Activated naive CD4-positive, alpha-beta T cell treated with anti-CD3 and anti-CD28 coated beads for 36 hours (primary cell): Measurements from ENCODE around the gene PREB. TPM values are rescaled to one million over a fixed set of nuclear protein-coding genes. Genes with fewer than 3 reads are reported as not detected.
"Not testable (repeated sequence)": the region's sequence is repeated elsewhere in the genome, so short reads cannot be mapped to it uniquely, and the experiment has no call there.

ENCODE experiments used
- CTCF ChIA-PET: fragments of 350-600 bp; sonication (Branson Sonifier 250); formaldehyde crosslinking; loops from one replicate; lab custom pipeline; 2021; ENCODE audit warnings: antibody characterized with exemption; lab: Charles Lee
- DNase-seq: peaks from one replicate; pipeline ENCODE4 v3.0.0-alpha.2; 2020
- H3K27ac Mint-ChIP-seq: one replicate; pipeline ENCODE4 v1.8.0; 2021; ENCODE audit warnings: mild to moderate bottlenecking, mixed read lengths
- H3K27me3 Mint-ChIP-seq: one replicate; pipeline ENCODE4 v1.8.0; 2021; ENCODE audit warnings: low read depth, mixed read lengths
- H3K36me3 Mint-ChIP-seq: one replicate; pipeline ENCODE4 v1.8.0; 2021; ENCODE audit warnings: low read depth, mixed read lengths
- H3K4me1 Mint-ChIP-seq: one replicate; pipeline ENCODE4 v1.8.0; 2021; ENCODE audit warnings: low read depth, mixed read lengths
- H3K4me3 Mint-ChIP-seq: one replicate; pipeline ENCODE4 v1.8.0; 2021; ENCODE audit warnings: mild to moderate bottlenecking, moderate library complexity, mixed read lengths
- H3K9me3 Mint-ChIP-seq: one replicate; pipeline ENCODE4 v1.8.0; 2021; ENCODE audit warnings: mixed read lengths
- intact Hi-C: fragments of 100-400 bp; cut with micrococcal nuclease; formaldehyde crosslinking; loops from one replicate; pipeline ENCODE4 v1.15.1; 2023
- total RNA-seq, 2 experiments: library from RNA; stranded (reverse); gene quantifications; one replicate each; pipeline ENCODE4 v1.2.3, GENCODE V29; 2021

The PREB gene
- total RNA-seq, 2 experiments from 2014 or later = 45.2 to 49.5 TPM

GRCh38 chr2:27121906-27122305 is 12.5 kb downstream of the PREB start:
- no peak overlapping the region for H3K27ac Mint-ChIP-seq
- H3K27me3 Mint-ChIP-seq = peaks cover 22% of the 10 kb centered on the region
- DNase-seq = no peak
- no peak overlapping the region for H3K4me3 Mint-ChIP-seq
- CTCF ChIA-PET = no interaction called here
- no peaks in the 10 kb centered on the region for H3K9me3 Mint-ChIP-seq
- H3K4me1 Mint-ChIP-seq = peaks cover 16% of the 10 kb centered on the region
- H3K36me3 Mint-ChIP-seq = peaks cover 3% of the 10 kb centered on the region
- intact Hi-C loops = no loop called here

- H3K27ac Mint-ChIP-seq, H3K9me3 Mint-ChIP-seq, intact Hi-C loops, CTCF ChIA-PET, DNase-seq, H3K36me3 Mint-ChIP-seq: not testable (repeated sequence)
- H3K27me3 Mint-ChIP-seq = peaks cover 22% of the 10 kb centered on the region
- H3K4me1 Mint-ChIP-seq = peaks cover 16% of the 10 kb centered on the region
- H3K4me3 Mint-ChIP-seq = peak overlapping the region; percentile 71
Observed at GRCh38 chr2:27119330-27119670, 15.1 kb downstream of the PREB start.

- H3K4me3 Mint-ChIP-seq = peak within 1 kb of the TSS; percentile 71
- CTCF ChIA-PET = interaction anchor here (0.7 to 1.0 kb wide), 2 partner anchors 19 to 51 kb away, joined by 3 read pairs; no protein-coding TSS in a partner anchor
- no peak within 1 kb of the TSS for H3K27ac Mint-ChIP-seq
- H3K4me1 Mint-ChIP-seq = peaks cover 15% of the 10 kb centered on the region
- H3K9me3 Mint-ChIP-seq = no peaks in the 10 kb centered on the region
- intact Hi-C loops = no loop called here
- DNase-seq = no peak
- peaks cover 22% of the 10 kb centered on the region for H3K27me3 Mint-ChIP-seq
- H3K36me3 Mint-ChIP-seq = peaks cover 3% of the 10 kb centered on the region
Observed at GRCh38 chr2:27118525-27119329, 15.7 kb downstream of the PREB start, which contains the start of gene CGREF1. Gene CGREF1 (minus strand): TSS chr2:27119128. CDS start chr2:27104366, 14,762 bp downstream.

- H3K4me3 Mint-ChIP-seq = peak overlapping the region; percentile 58
- intact Hi-C loops = no loop called here
- CTCF ChIA-PET = interaction anchor here (0.7 to 1.0 kb wide), 2 partner anchors 18 to 52 kb away, joined by 3 read pairs; no protein-coding TSS in a partner anchor
- H3K36me3 Mint-ChIP-seq = peaks cover 3% of the 10 kb centered on the region
- H3K27me3 Mint-ChIP-seq = peaks cover 22% of the 10 kb centered on the region
- DNase-seq = no peak
- H3K9me3 Mint-ChIP-seq = no peaks in the 10 kb centered on the region
- H3K27ac Mint-ChIP-seq = no peak overlapping the region
- H3K4me1 Mint-ChIP-seq = peaks cover 10% of the 10 kb centered on the region
Observed at GRCh38 chr2:27117995-27118524, 16.4 kb downstream of the PREB start.

- Mint-ChIP-seq H3K36me3 (peaks cover 3% of the 10 kb centered on the region), H3K4me3 (no peak overlapping the region), H3K9me3 (no peaks in the 10 kb centered on the region), H3K27me3 (peaks cover 19% of the 10 kb centered on the region), H3K27ac (no peak overlapping the region), H3K4me1 (peaks cover 9% of the 10 kb centered on the region)
- no peak for DNase-seq
- CTCF ChIA-PET = interaction anchor here (1.3 kb wide), 1 partner anchor 22 kb away, joined by 3 read pairs; no protein-coding TSS in a partner anchor
- intact Hi-C loops = no loop called here
Observed at GRCh38 chr2:27115519-27115918, 18.9 kb downstream of the PREB start.

GRCh38 chr2:27111392-27112078 is 22.9 kb downstream of the PREB start:
- H3K4me3 Mint-ChIP-seq, H3K9me3 Mint-ChIP-seq, H3K36me3 Mint-ChIP-seq, DNase-seq, intact Hi-C loops, H3K27me3 Mint-ChIP-seq, H3K4me1 Mint-ChIP-seq, H3K27ac Mint-ChIP-seq: not testable (repeated sequence)
- CTCF ChIA-PET = interaction anchor here (0.6 kb wide), 2 partner anchors 77 to 95 kb away, joined by 3 read pairs; no protein-coding TSS in a partner anchor

- CTCF ChIA-PET = interaction anchor here (1.3 kb wide), 1 partner anchor 11 kb away, joined by 3 read pairs; no protein-coding TSS in a partner anchor
- H3K4me1 Mint-ChIP-seq, H3K9me3 Mint-ChIP-seq, H3K36me3 Mint-ChIP-seq, H3K4me3 Mint-ChIP-seq, intact Hi-C loops, H3K27ac Mint-ChIP-seq, H3K27me3 Mint-ChIP-seq, DNase-seq: not testable (repeated sequence)
Observed at GRCh38 chr2:27110603-27111352, 23.7 kb downstream of the PREB start.

- no peak for DNase-seq
- Mint-ChIP-seq H3K4me3 (no peak overlapping the region), H3K9me3 (no peaks in the 10 kb centered on the region), H3K27me3 (peaks cover 6% of the 10 kb centered on the region), H3K36me3 (peaks cover 6% of the 10 kb centered on the region), H3K4me1 (no peaks in the 10 kb centered on the region), H3K27ac (no peak overlapping the region)
- intact Hi-C loops = no loop called here
- CTCF ChIA-PET = interaction anchor here (0.6 to 1.3 kb wide), 5 partner anchors 9 to 162 kb away, joined by 3 to 6 read pairs (median 3); no protein-coding TSS in a partner anchor
Observed at GRCh38 chr2:27109083-27109482, 25.4 kb downstream of the PREB start.

- Mint-ChIP-seq H3K4me3 (no peak overlapping the region), H3K9me3 (no peaks in the 10 kb centered on the region), H3K36me3 (peaks cover 6% of the 10 kb centered on the region), H3K4me1 (no peaks in the 10 kb centered on the region), H3K27ac (no peak overlapping the region), H3K27me3 (peaks cover 6% of the 10 kb centered on the region)
- no peak for DNase-seq
- CTCF ChIA-PET = interaction anchor here (0.6 to 1.1 kb wide), 2 partner anchors 14 to 25 kb away, joined by 4 to 6 read pairs; no protein-coding TSS in a partner anchor
- intact Hi-C loops = no loop called here
Observed at GRCh38 chr2:27108221-27108620, 26.2 kb downstream of the PREB start.

GRCh38 chr2:27105981-27106380 is 28.5 kb downstream of the PREB start:
- CTCF ChIA-PET = no interaction called here
- intact Hi-C loops = no loop called here
- Mint-ChIP-seq H3K27ac (no peak overlapping the region), H3K4me1 (no peaks in the 10 kb centered on the region), H3K9me3 (no peaks in the 10 kb centered on the region), H3K36me3 (peaks cover 6% of the 10 kb centered on the region), H3K4me3 (no peak overlapping the region), H3K27me3 (peaks cover 6% of the 10 kb centered on the region)
- DNase-seq = no peak

- Mint-ChIP-seq H3K27ac (no peak overlapping the region), H3K4me1 (no peaks in the 10 kb centered on the region), H3K4me3 (no peak overlapping the region), H3K9me3 (no peaks in the 10 kb centered on the region), H3K36me3 (peaks cover 1% of the 10 kb centered on the region), H3K27me3 (no peaks in the 10 kb centered on the region)
- intact Hi-C loops = no loop called here
- CTCF ChIA-PET = interaction anchor here (1.0 to 1.5 kb wide), 2 partner anchors 20 to 163 kb away, joined by 3 to 4 read pairs; no protein-coding TSS in a partner anchor
- no peak for DNase-seq
Observed at GRCh38 chr2:27102329-27102728, 32.1 kb downstream of the PREB start.
